Muscle of leg (tissue), 16 donors: ENCODE measurements around the gene HS3ST3A1. TPM values are rescaled to one million over a fixed set of nuclear protein-coding genes. Genes with fewer than 3 reads are reported as not detected.
A peak's percentile ranks its signal among the peaks of the same experiment; 100 is the strongest.

ENCODE experiments used
- DNase-seq: peaks from one replicate; pipeline ENCODE4 v3.0.0; 2013
- H3K27ac ChIP-seq: one replicate; pipeline ENCODE4 v1.5.1; 2013; ENCODE audit warnings: mild to moderate bottlenecking, low read length, control low read depth
- H3K27me3 ChIP-seq: one replicate; pipeline ENCODE4 v1.6.1; 2013; ENCODE audit warnings: low read length; ENCODE audit not compliant: control insufficient read depth, insufficient read depth
- H3K36me3 ChIP-seq: one replicate; pipeline ENCODE4 v1.6.1; 2013; ENCODE audit warnings: low read length; ENCODE audit not compliant: control insufficient read depth, insufficient read depth
- H3K4me1 ChIP-seq: one replicate; pipeline ENCODE4 v1.6.1; 2013; ENCODE audit warnings: low read length; ENCODE audit not compliant: control insufficient read depth, insufficient read depth
- H3K4me3 ChIP-seq: one replicate; pipeline ENCODE4 v1.5.1; 2013; ENCODE audit warnings: low read length, control low read depth
- H3K9me3 ChIP-seq: replicated peaks from 2 replicates; pipeline ENCODE4 v1.6.1; 2013; ENCODE audit warnings: low read depth, low read length; ENCODE audit not compliant: control insufficient read depth
- WGBS: methylation state at CpG from one replicate; pipeline ENCODE4 v1.1.5; 2013; ENCODE audit warnings: missing lambda C conversion rate; ENCODE audit not compliant: insufficient coverage; 5-methylcytosine and 5-hydroxymethylcytosine counted together
- long read RNA-seq, 11 donors: transcript quantifications; one replicate each; lab custom pipeline, GENCODE V29; 2026
- polyA plus RNA-seq, 8 donors: library from polyadenylated mRNA; unstranded; fragments of 120-200 nt; gene quantifications; one replicate each; pipeline versions ENCODE4 v1.2.1 to v1.2.3, GENCODE V29; 2013; ENCODE audit warnings: inconsistent platforms in 1 of 8, low replicate concordance in 1 of 8; ENCODE audit not compliant: insufficient read length in 8 of 8, insufficient read depth in 1 of 8
- total RNA-seq: library from RNA; stranded (reverse); fragments of 120-200 nt; gene quantifications from one replicate; pipeline ENCODE4 v1.2.4, GENCODE V29; 2013

The HS3ST3A1 gene
- 2.3 TPM for total RNA-seq
- polyA plus RNA-seq: 1 to 10 TPM in 6 of 8 donors, under 1 TPM in 2; 0.68 to 3.8 (median 2.2) TPM
- long read RNA-seq, donor 1: 0 reads
- long read RNA-seq, donor 2: 0 reads
- long read RNA-seq, donor 3: 0 reads
- long read RNA-seq, donor 4, partial matches to known transcripts: 0 of 1 reads
- long read RNA-seq, donor 4, other reads (novel, unspliced or antisense): 0 of 1 reads
- long read RNA-seq, donor 5: 0 reads
- long read RNA-seq, donor 6: 0 reads
- long read RNA-seq, donor 7, partial matches to known transcripts: 0 of 3 reads
- long read RNA-seq, donor 7, other reads (novel, unspliced or antisense): 0 of 3 reads
- long read RNA-seq, donor 8: 0 reads
- long read RNA-seq, donor 9, partial matches to known transcripts: 0 of 2 reads
- long read RNA-seq, donor 9, other reads (novel, unspliced or antisense): 0 of 2 reads
- long read RNA-seq, donor 10, partial matches to known transcripts: 0 of 1 reads
- long read RNA-seq, donor 10, other reads (novel, unspliced or antisense): 0 of 1 reads
- long read RNA-seq, donor 11, partial matches to known transcripts: 0 of 2 reads
- long read RNA-seq, donor 11, other reads (novel, unspliced or antisense): 0 of 2 reads

DNA sequence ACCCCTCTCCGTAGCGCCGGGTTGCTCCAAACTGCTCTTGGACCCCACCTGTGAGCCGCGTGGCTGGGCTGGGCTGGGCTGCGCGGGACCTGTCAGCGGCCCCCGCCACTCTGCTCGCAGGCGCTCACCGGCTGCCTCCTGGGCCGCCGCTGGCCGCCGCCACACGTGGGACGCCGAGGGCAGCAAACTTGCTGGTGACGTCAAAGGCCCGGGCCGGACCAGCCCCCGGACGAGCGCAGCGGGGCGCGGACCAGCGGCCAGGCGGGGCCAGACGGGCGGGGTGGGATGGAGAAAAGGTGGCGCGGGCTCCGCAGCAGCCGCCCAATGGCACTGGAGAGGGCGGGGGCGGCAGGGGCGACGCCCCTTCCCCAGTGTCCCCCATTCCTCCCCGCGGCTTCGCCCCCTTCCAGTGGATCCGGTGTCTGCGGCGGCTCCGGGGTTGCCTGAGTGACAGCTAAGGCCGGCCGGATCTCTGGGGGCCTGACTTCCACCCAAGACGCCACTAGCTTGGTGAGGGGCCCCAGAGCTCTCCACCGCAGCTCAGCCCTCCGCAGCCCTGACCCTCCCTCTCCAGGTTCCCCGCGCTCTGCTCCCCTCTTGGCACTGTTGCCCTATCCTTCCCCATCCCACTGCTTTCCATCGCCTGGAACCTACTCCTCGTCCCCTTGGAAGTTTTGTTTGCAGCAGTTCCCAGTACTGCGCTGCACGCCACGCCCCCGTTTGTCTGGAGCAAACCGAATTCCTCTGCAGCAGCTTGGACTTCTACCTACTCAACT is at the start of gene HS3ST3A1:
TSS of gene HS3ST3A1 (minus strand) at position 154 of the 776 bp plus-strand sequence. CDS start 800 bp downstream, outside the sequence.
- Histone ChIP-seq H3K4me3 (peak within 1 kb of the TSS; percentile 65), H3K4me1 (peaks cover 16% of the 10 kb centered on the region), H3K27ac (peak within 1 kb of the TSS; percentile 77), H3K9me3 (no peaks in the 10 kb centered on the region), H3K27me3 (peaks cover 27% of the 10 kb centered on the region), H3K36me3 (no peaks in the 10 kb centered on the region)
- peak; percentile 79 for DNase-seq
- under 1% methylated on average over 55 of the region's 61 CpGs for WGBS

DNA sequence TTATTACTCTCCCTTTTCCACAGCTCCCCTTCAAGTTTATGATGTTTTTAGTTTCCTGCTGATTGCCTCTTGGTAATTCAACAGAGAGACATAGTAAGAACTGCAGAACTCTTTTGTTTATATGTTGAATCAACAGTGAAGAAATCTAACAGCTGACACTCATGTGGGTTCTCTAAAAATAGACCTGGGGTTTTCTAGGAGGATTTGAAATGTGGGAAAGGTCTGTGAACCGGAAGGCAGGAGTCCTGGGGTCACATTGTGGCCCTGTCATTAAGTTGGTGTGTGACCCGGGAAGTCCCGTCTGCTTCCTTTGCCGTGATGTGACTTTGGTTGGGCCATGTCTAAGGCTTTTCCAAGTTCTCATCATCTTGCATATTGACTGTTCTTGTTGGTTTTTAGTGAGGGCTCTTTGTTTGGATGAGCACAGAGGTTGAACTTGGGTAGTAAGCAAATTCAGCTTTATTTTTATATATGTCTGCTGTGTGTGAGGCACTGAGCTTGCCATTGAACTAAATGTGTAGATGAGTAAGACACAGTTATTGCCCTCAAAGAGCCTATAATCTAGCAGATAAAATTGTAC is 48.5 kb upstream of the HS3ST3A1 start:
- H3K27me3 ChIP-seq: no peaks in the 10 kb centered on the region
- H3K4me1 ChIP-seq: peaks cover 3% of the 10 kb centered on the region
- no peak overlapping the region for H3K4me3 ChIP-seq
- no peak overlapping the region for H3K27ac ChIP-seq
- H3K9me3 ChIP-seq: no peaks in the 10 kb centered on the region
- H3K36me3 ChIP-seq: no peaks in the 10 kb centered on the region
- WGBS: 63% methylated on average over 3 of the region's 4 CpGs
- no peak for DNase-seq

DNA sequence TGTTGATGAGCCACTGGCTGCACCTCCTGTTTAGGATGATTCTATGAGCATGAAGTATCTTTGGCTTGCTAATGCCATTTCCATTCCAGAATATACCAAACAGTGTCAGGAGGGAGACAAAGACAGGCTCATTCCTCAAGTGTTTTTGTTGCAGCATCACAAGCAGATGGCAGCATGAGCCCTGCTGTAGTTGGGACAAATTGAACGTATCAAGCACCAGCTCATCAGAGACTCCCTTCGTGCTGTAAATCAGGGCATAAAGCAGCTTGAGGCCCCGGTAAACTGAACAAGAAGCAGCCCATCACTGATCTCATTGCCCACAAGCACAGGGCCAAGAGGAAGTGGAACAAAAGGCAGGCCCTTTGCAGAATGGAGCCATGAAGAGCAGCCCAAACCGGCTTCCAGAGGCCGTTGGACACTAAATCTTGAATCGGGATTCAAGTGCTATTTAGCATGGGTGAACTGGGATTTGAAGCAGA is 45.9 kb upstream of the HS3ST3A1 start:
- 14% methylated on average over 1 of the region's 6 CpGs for WGBS
- Histone ChIP-seq H3K9me3 (no peaks in the 10 kb centered on the region), H3K27ac (peak overlapping the region; percentile 54), H3K4me1 (peaks cover 3% of the 10 kb centered on the region), H3K36me3 (no peaks in the 10 kb centered on the region), H3K27me3 (no peaks in the 10 kb centered on the region), H3K4me3 (no peak overlapping the region)
- DNase-seq: peak; percentile 93

DNA sequence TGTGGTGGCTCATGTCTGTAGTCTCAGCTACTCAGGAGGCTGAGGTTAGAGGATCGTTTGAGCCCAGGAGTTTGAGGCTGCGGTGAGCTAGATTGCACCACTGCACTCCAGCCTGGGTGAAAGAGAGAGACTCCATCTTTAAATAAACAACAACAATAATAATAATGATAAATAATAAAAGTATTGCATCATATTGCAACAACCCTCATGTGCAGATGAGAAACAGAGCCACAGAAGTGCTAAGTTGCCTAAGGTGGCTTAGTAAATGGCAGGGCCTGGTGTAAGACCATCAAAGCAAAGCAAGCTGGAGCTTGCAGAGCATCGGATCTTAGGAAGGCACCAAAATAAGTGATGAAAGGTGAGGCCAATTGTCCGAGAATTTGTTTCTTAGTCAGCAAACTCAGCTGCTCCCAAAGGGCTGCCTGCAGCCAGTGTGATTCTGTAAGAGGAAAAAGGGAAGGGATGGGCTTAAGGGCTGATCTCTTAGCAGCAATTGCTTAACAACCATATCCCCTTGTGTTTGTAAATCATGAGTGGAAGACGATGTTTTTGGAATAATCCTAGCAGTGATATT is 45.3 kb upstream of the HS3ST3A1 start:
- Histone ChIP-seq H3K9me3 (no peaks in the 10 kb centered on the region), H3K4me1 (peaks cover 3% of the 10 kb centered on the region), H3K27ac (peak overlapping the region; percentile 54), H3K36me3 (no peaks in the 10 kb centered on the region), H3K27me3 (no peaks in the 10 kb centered on the region), H3K4me3 (no peak overlapping the region)
- peak; percentile 93 for DNase-seq
- 37% methylated on average over 2 of the region's 5 CpGs for WGBS

DNA sequence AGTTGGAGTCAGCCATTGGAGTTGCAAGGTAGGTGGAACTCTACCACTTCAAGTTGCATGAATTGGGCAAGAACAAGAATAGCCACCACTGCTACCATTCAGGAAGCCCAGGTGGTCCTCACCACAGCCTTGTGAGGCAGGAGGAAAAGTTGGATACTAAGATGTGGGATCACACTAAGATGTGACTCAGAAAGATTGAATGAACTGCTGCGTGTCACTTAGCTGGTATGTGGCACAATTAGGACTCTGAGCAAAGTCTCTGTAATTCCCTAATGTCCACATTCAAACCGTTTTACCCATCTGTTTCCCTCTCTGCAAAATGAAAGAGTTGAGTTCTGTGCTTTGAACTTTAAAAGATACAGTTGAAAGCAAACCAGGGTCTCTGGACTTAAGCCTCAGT is 44.7 kb upstream of the HS3ST3A1 start:
- no peaks in the 10 kb centered on the region for H3K9me3 ChIP-seq
- no peaks in the 10 kb centered on the region for H3K36me3 ChIP-seq
- H3K4me3 ChIP-seq: no peak overlapping the region
- H3K4me1 ChIP-seq: peaks cover 3% of the 10 kb centered on the region
- no peaks in the 10 kb centered on the region for H3K27me3 ChIP-seq
- no peak for DNase-seq
- WGBS: no CpG with 5 or more reads among the region's 2 CpGs
- no peak overlapping the region for H3K27ac ChIP-seq

DNA sequence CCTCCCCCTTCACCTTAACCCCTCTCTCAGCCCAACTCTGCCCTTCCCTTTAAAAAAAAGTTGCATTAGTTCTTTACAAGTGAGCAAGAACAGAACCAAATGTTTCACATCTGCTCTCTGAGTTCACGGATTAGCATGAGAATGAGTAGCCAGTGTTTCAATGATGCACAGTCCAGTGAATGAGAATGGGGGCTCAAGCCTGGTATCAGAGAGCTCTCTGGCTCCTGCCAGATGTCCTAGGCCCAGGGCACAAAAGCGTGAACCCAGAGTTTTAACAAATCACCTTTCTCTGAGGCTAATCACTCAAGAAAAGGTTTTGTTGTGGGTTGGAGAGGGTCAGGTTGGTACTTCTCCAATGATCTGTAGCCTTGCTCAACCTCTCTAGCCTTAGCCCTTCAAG is 41.5 kb upstream of the HS3ST3A1 start:
- peaks cover 3% of the 10 kb centered on the region for H3K4me1 ChIP-seq
- H3K4me3 ChIP-seq: no peak overlapping the region
- H3K9me3 ChIP-seq: no peaks in the 10 kb centered on the region
- no peaks in the 10 kb centered on the region for H3K27me3 ChIP-seq
- no peak overlapping the region for H3K27ac ChIP-seq
- DNase-seq: no peak
- H3K36me3 ChIP-seq: no peaks in the 10 kb centered on the region
- WGBS: no CpG with 5 or more reads among the region's 2 CpGs

DNA sequence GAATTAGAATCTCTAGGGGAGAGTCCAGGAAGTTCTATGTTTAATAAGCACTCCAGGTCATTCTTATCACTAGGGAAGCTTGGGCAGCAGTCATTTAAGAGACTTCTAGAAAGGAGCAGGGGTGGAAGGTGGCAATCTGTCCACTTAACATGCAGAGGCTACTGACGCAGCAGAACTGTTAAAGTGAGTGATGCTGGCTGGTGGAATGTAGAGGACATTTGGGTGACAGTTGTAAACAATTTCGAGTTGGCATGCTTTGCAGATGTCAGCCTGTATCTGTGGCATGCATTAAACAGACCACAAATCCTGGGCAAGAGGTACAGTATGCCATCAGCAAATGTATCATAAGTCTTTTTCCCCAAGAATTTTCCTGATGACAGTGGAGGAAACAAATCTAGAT is 40.5 kb upstream of the HS3ST3A1 start:
- no peaks in the 10 kb centered on the region for H3K27me3 ChIP-seq
- no peak overlapping the region for H3K4me3 ChIP-seq
- no peaks in the 10 kb centered on the region for H3K9me3 ChIP-seq
- H3K36me3 ChIP-seq: no peaks in the 10 kb centered on the region
- 52% methylated on average over 2 of the region's 2 CpGs for WGBS
- peaks cover 2% of the 10 kb centered on the region for H3K4me1 ChIP-seq
- no peak for DNase-seq
- no peak overlapping the region for H3K27ac ChIP-seq

DNA sequence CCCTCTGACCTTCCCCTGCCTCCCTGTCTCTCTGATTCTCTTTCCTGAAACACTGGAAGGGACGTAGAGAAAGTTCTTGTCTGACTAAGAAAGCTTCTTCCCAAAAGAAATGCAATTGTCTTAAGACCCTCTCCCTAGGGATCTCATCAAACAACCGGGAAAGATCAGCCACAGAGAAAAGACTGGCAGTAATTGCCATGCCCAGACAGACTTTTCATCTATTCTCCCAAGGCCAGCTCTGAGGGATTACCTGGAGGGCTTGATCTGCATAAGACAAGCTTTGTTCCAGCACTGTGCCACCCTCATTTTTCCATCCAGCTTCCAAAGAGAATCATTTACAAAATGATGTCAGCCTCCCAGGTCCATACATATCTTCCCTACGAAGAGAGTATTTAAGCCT is 38.8 kb upstream of the HS3ST3A1 start:
- H3K27ac ChIP-seq: no peak overlapping the region
- no peak for DNase-seq
- WGBS: 22% methylated on average over 1 of the region's 3 CpGs

DNA sequence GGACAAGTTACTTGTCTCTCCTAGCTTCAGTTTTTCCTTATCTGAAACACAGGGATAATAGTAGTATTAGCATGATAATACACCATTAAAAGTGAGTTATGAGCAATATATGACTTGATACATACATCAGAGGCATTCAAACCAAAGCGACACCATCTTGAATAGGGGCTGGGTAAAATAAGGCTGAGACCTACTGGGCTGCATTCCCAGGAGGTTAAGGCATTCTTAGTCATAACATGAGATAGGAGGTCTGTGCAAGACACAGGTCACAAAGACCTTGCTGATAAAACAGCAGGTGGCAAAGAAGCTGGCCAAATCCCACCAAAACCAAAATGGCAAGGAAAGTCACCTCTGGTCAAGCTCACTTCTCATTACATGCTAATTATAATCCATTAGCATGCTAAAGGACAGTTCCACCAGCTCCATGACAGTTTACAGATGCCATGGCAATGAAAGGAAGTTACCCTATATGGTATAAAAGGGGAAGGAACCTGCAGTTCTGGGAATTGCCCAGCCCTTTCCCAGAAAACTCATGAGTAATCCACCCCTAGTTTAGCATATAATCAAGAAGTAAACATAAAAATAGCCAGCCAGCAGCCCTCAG is 37.2 kb upstream of the HS3ST3A1 start:
- H3K9me3 ChIP-seq: no peaks in the 10 kb centered on the region
- no peaks in the 10 kb centered on the region for H3K4me1 ChIP-seq
- H3K4me3 ChIP-seq: no peak overlapping the region
- no CpG with 5 or more reads among the region's 1 CpG for WGBS
- H3K36me3 ChIP-seq: no peaks in the 10 kb centered on the region
- DNase-seq: peak; percentile 12
- H3K27me3 ChIP-seq: no peaks in the 10 kb centered on the region
- H3K27ac ChIP-seq: no peak overlapping the region

More for the DNA sequence above, 38.8 kb upstream of the HS3ST3A1 start:
- no peaks in the 10 kb centered on the region for H3K36me3 ChIP-seq
- H3K27me3 ChIP-seq: no peaks in the 10 kb centered on the region
- no peaks in the 10 kb centered on the region for H3K9me3 ChIP-seq
- H3K4me3 ChIP-seq: no peak overlapping the region
- H3K4me1 ChIP-seq: no peaks in the 10 kb centered on the region
